HG03280 (cell line): ENCODE results near the gene RRP7A.
"Not testable (repeated sequence)": the region's sequence is repeated elsewhere in the genome, so short reads cannot be mapped to it uniquely, and the experiment has no call there.

Experiments
- ATAC-seq: cut with Tn5 transposase; IDR thresholded peaks from one replicate; pipeline ENCODE4 v1.9.1; 2021; ENCODE audit warnings: mild to moderate bottlenecking, moderate library complexity; ENCODE audit not compliant: unreplicated experiment

The RRP7A gene

DNA sequence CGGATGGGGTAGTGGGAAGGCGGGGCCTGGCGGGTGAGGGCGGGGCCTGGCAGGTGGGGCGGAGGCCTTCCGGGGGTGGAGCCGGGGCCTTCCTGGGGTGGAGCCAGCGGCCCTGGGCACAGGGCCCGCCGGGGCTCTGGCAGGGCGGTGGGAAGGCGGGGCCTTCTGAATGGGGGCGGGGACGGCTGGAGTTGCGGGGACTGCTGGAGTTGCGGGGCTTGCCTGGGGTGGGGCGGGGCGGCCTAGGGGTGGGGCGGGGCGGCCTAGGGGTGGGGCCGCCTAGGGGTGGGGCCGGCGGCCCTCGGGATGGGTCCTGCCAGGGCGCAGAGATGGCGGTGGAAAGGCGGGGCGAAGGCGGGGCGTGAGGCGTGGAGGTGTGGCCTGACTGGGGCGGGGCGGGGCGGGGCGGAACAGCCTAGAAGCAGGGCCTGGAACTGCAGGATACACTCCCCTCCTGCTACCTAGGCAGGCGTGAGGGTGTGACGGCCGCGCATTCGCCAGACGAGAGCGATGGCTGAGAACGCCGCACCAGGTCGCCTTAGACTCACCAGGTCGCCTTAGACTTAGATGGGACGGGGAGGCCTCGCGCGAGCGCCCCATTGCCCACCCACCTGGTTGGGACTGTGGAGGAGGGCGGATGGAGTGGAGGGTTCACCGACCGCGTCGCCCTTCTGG lies 19.3 kb downstream of the RRP7A start:
- peak; percentile 76 for ATAC-seq

DNA sequence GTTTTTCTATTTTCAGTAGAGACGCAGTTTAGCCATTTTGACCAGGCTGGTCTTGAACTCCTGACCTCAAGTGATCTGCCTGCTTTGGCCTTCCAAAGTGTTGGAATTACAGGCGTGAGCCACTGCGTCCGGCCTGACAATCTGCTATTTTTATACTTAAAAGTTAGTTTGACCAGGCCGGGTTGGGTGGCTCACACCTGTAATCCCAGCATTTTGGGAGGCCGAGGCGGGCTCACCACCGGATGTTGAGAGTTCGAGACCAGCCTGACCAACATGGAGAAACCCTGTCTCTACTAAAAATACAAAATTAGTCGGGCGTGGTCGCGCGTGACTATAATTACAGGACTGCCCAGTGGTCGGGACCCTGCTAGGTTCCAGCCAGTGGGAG lies 19.8 kb downstream of the RRP7A start:
- not testable (repeated sequence) for ATAC-seq

DNA sequence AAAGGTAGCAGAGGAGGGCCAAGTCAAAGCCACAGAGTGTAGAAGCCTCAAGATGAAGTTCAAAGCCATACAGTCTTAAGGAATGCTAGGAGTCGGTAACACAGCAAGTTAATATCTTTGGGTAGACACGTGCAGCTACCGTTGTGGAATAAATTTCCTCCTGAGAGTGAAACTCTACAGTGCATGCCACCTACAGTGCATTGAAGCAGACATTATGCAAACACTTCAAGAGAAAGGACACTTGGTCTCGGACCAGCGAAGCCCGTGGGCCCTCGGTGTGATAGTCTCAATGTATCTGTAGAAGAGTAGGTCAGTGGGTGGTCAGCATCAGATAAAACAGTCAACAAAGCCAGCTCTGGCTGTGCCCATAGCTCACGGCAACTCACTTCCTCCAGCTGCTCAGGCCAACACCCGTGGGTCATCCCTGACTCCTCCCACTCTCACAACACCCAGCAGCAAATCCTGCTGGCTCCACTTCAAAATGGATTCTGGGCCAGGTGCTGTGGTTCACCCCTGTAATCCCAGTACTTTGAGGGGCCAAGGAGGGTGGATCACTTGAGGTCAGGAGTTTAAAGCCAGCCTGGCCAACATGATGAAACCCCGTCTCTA lies 24.0 kb downstream of the RRP7A start:
- ATAC-seq = not testable (repeated sequence)

DNA sequence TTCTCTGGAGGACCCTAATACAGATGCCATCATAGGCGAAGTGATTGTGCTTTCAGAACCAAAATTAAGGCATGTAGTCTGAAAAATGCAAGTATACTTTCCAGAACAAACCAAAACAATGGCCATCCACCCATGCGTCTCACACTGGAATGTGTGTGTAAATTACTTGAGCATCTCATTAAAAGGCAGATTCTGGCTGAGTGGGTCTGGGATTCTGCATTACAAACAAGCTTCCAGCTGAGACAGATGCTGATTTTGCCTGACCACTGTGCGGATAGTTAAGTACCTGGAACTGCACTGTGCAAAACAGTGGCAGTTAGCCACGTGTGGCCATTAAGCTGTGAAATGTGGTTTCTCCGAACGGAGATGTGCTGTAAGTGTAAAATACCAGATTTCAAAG lies 26.2 kb downstream of the RRP7A start:
- ATAC-seq = no peak

DNA sequence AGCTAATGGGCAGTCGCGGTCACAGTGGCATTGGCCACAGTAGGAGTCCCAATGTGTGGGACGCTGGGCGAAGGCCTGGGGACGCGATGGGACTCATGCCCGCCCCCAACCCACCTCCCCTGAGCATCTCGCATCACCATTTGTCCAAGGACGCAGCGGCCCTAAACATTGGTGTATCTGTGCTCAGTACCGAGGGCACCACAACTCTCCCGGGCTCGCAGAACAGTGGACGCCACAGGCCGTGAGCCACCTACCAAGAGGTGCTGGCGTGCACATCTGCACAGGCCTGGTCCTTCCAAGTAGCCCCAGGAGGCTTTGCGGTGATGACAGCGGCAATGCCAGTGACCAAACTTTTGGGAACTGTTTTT lies 27.3 kb downstream of the RRP7A start:
- no peak for ATAC-seq

DNA sequence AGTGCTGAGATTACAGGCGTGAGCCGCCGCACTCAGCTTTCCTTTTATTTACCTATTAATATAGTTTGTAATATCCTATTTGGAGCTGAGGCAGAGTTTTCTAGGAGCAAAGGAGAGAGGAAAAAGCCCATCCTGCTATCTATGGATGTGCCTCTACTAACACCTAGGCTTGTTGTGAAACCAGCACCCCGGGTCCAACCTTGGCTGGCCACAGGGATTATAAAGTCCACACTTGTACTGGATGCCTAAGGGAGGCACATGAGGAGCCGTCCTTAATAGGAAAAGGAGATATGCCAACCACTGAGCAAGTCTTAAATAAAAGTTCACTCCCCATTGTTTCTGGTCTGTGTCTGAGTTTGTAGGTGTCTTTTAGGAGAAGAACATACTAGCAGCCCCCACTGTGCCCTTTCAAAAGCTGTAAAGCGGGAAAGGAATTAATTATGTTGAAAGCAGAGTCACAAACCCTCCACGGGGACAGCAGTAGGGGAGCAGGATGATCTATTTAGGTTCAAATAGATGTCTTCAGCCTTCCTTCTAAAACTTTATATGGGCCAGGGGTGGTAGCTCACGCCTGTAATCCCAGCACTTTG lies 29.3 kb downstream of the RRP7A start:
- ATAC-seq = no peak

DNA sequence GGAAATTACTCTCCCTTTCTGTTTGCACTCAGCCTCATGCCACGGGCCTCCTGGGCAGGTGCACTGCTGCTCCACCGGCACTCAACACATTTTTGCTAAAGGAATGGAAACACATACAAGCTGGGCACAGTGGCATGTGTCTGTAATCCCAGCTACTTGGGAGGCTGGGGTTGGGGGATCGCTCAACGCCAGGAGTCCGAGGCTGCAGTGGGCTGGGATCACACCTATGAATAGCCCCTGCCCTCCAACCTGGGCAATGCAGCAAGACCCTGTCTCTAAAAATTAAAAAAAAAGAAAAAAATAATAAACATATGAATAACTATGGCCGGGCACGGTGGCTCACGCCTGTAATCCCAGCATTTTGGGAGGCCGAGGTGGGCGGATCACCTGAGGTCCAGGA lies 30.6 kb downstream of the RRP7A start:
- no peak for ATAC-seq

DNA sequence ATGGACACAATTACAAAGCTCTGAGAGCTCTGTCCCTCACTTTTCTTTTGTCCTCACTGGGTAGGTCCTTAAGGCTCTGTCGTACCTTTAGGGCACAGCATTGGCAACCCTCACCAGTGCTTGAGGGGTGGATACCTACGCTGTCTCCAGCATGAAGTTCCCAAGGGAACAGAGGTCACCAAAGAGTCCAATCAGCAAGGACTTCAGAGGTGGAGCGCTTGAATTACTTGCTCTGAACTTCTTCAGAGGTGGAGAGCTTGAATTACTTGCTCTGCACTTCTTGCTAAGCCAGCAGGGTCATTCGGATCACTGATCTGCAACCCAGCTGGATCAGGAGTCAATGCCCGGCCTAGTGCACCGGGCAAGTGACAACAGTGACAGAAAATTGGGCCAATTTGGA lies 35.1 kb downstream of the RRP7A start:
- ATAC-seq = no peak

DNA sequence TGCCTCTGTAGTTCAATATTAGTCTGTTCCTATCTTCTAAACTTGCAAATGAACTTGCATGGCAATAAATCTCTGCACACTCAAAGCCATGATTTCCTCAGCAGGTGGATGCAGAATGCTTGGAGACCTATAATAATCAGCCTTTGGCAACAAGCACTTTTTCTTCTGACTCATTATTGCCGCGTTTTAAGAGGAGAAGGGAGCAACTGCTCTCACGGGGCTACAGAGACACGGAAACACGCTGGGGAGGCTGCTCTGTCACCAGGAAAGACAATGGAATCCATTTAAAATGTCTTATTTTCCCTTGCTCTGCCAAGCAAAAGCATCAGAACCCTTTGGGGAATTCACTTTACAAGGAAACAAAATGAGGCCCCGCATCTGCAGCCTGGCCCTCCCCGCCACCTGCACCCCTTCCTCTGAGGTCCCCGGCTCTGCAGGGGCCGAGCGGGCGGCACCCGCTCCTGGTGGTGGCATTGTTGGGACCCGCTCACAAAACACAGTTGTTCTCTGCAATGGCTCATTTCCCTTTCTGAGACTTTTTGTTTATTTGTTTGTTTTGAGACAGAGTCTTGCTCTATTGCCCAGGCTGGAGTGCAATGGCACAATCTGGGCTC lies 35.9 kb downstream of the RRP7A start:
- not testable (repeated sequence) for ATAC-seq

DNA sequence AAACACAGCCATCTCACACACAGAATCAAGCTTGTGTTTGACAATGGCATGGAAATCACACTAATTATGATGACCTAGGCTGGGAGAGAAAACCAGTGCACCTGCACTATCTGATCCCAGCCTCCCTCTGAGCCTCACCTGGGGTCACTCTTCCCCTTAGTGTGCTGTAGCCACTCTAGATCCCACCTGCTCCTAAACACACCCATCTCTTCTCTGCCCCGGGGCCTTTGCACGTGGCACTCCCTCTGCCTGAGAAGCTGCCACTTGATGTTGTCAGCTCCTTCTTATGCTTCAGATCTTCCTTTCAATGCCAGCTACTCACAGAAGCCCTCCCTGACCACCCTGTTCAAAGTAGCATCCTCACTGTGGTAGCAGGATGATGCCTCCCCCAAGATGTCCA lies 44.5 kb downstream of the RRP7A start:
- no peak for ATAC-seq

DNA sequence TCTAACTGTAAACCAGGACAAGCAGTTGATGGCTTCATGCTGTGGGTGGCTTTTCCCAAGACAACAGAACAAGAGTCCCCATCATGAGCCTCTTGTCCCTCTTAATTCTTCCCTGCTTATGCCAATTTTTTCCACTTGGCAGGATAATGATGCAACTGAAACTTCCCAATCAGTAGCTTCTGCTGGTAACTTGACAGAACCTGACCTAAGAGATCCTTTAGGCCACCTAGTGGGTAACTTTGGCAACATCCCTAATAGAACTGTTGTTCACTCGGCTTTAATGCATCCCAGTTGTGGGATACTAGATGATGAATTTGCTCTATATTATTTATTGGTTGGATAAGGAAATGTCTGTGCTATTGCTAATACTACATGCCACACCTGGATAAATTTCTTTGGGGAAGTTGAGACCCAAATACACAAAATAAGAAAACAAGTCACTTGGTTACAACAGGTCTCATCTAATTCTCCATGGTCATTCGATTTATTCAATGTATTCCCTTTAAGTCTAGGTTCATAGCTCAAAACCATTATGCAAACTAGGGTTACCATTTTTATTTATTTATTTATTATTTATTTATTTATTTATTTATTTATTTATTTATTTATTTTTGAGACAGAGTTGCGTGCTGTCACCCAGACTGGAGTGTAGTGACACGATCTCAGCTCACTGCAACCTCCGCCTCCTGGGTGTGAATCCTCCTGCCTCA lies 46.0 kb downstream of the RRP7A start:
- no peak for ATAC-seq

DNA sequence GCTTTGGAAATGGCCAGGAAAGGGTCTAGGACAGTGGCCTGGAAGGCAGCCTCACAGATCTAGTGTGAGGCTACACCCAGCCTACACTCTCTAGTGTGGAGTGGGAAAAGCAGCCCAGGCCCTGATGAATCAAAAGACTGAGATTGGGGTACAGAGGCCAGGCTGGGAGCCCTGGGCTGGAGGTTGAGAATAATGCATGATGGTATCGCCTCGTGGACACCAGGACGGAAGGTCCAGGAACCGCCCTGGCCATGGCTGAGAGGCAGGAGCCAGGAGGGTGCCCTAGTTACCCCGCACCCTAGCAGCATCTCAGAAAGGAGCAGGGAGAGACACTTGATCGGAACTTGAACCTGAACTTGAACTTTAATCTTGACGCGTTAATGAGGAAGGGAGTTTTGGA lies 46.9 kb downstream of the RRP7A start:
- no peak for ATAC-seq

DNA sequence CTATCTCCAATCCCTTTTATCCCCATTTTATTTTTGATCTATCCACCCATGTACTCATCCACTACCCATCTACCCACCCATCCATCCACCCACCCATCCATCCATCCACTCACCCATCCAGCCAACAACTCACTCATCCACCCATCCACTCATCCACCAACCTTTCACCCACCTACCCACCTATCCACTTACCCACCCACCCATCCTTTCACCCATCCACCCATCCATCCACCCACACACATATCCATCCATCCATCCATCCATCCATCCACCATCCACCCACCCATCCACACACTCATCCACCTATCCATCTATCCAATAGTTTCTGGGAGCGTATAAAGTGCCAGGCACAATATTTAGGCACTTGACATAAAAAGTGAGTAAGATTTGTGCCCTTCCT lies 48.2 kb downstream of the RRP7A start:
- no peak for ATAC-seq

DNA sequence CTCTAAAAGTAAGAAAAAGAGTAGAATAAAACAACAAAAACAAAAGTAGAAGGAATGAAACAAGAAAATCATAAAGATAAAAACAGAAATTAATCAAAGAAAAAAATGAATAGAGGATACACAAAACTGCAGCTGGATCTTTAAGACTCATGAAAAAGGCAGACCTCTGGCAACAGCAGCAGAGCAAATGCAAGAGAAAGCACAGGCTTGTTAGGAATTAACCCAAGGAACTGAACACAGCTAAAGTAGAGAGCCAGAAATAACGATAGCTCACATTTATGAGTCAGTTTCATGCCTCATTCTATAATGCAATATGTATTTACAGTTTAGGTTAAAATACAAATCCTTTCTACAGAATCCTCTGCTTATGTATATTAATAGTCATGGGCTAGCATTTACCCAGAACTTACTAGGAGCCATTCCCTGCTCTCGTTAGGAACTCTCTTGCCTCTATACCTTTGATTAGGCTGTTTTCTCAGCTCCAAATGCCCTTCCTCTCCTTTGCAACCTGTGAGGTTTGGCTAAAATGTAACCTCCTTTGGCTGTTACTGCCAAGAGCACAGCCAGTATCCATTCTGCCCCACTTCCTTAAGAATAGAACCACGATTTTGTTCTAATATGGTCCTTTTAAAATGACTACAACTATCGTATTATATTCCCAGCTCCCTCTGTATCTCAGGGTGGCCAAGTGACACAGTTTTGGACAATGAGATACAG lies 49.1 kb downstream of the RRP7A start:
- ATAC-seq = no peak

DNA sequence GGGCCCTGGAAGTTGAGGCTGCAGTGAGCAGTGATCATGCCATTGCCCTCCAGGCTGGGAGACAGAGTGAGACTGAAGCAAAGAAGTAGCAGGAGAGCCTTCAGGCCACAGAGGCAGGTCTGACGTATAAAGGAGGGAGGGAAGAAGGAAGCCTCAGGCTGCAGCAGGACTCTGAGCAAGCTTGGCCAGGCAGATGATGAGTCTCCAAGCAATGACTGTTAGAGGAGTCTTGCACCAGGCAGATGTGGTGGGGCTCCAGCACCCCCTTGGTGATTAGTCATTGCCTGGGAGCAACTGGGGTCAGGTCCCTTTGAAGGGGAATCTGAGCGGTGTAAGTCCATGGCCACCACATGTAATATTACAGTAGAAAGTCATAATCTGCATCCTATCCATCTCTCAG lies 50.8 kb downstream of the RRP7A start:
- ATAC-seq = no peak

DNA sequence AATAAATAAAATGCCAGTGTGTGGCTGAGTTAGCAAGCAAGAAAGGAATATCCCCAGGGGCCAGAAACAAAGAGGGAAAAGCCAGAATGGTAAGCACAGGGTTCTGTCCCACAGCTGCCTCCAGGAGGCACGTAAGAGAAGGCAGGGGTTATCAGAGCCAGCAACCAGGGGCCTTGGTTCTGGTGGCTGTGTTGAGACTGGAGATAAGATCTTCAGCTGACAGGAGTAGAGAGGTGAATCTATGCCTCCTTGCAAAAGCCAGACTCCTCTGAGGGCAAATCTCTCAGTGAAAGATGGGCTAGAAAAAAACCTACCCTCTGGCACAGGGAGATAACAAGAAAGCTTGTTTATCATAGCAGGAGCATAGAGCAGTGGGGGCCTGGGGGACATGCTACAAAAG lies 57.6 kb downstream of the RRP7A start:
- no peak for ATAC-seq

DNA sequence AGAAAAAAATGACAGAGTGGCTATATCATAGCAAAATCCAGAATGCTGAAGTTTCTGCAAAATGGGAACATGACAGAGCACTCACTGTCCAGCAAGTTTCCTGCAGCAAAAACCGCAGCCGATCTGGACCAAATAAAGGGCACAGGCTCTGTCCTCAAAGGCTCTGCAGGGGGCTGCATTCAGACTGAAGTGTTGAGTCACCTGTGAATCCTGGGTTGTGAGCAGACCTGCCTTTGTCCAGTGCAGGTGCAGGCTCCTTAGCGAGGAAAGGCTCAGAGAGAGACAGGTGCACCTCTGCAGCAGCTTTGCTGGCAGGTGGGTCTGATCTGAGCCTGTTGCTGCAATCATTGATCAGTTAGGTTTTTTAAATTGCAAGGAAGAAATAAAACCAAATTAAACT lies 58.1 kb downstream of the RRP7A start:
- no peak for ATAC-seq
